Stimulated activated CD8-positive, alpha-beta memory T cell treated with anti-CD3 and anti-CD28 coated beads, Interleukin-7, amount 100 ng/mL, for 24 hours (primary cell): ENCODE measurements around the gene PAEP.
"Not testable (repeated sequence)": the region's sequence is repeated elsewhere in the genome, so short reads cannot be mapped to it uniquely, and the experiment has no call there.

Source experiments
- DNase-seq: peaks from one replicate; pipeline ENCODE4 v3.0.0-alpha.2; 2020; ENCODE audit warnings: low read depth

The PAEP gene

GRCh38 chr9:135561391-135562234, at the start of gene PAEP:
PAEP (plus strand) TSS chr9:135561756.
- no peak for DNase-seq

DNA sequence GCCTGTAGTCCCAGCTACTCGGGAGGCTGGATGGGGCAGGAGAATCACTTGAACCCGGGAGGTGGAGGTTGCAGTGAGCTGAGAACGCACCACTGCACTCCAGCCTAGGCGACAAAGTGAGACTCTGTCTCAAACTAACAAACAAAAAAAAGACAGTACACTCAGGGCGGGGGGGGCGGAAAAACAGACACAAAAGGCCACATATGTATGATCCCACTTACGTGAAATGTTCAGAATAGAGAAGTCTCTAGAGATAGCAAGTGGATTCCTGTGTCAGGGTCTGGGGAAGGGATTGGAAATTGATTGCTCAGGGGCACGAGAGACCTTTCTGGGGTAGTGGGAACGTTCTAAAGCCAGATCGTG, 49.3 kb upstream of the PAEP start:
- DNase-seq: no peak

DNA sequence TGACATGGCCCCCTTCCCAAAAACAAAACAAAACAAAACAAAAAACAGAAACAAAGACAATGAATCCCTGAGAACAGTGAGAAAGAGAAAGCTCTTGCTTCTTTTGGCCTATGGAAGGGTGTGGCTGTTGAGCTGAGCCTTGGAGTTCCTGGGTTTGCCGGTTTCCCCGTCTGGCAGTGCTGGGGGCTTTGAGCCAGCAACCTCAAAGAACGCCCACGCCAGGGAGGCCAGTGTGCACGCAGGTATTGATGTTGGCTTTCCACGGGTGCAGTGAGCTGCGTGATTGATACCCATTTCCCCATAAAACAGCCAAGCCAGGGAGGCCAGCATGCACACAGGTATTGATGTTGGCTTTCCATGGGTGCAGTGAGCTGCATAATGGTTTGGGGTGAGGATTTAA, 48.7 kb upstream of the PAEP start:
- DNase-seq: no peak

DNA sequence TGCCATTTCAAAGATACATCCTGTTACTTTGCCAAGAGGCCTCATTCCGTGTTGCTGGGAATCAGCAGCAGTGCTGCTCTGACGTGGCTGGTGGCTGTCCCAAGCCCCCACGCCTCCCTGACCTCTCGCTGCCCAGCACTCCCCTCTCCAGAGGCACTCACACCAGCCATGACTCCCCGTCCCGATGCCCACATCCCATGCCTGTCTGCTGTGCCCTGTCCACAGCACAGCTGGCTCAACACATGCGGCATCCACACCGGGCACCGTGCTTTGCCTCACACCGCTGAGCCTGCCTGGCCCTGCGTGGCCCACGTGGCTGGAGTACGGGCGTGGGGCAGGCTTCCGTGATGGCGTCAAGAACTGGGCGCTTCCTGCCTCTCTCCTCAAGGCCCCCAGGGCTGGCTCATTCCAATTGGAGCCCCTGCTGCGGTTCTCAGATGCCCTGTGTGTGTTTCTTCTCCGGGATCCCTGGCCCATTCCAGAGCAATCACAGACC, 48.2 kb upstream of the PAEP start:
- DNase-seq: no peak

GRCh38 chr9:135513906-135514305, 47.6 kb upstream of the PAEP start:
- not testable (repeated sequence) for DNase-seq

GRCh38 chr9:135514342-135515082, 47.0 kb upstream of the PAEP start:
- DNase-seq: no peak

GRCh38 chr9:135515083-135515951, 46.2 kb upstream of the PAEP start:
- DNase-seq: no peak

- no peak for DNase-seq
Observed at GRCh38 chr9:135516132-135516860, 45.3 kb upstream of the PAEP start.

- DNase-seq: no peak
Observed at GRCh38 chr9:135517407-135517822, 44.1 kb upstream of the PAEP start.

DNA sequence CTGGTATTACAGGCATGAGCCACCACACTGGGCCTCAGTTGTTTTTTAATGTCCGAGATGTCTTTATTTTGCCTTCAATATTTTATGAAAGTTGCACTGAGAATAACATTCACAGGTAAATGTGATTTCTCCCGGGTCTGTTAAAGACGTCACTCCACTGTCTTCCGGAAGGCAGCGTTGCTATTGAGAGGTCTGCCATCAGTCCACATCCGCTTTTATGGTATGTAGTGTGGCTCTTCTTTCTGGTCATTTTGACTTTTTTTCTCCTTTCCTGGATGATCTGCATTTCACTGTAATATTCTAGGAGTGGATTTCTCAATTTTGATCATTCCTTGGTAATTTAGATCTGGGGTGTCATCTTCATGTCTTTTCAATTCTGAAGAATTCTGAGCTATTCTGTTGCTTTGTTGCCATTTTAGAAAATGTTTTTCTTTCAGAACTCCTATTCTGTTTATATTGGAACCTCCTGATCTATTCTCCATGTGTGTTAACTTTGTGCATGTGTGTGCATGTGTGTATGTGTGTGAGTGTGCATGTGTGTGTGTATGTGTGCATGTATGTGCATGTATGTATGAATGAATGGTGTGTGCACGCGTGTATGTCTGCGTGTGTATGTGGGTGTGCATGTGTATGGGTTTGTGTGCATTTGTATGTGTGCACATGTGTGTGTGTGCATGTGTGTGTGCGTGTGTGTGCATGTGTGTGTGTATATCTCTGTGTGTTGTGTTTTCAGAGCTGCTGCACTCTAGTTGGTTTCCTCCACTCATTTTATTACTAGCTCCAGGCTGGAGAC, 42.2 kb upstream of the PAEP start:
- DNase-seq: no peak

- no peak for DNase-seq
Observed at GRCh38 chr9:135520916-135521607, 40.5 kb upstream of the PAEP start, which contains the start of gene LCN1. LCN1 (plus strand) TSS chr9:135521440; CDS start chr9:135521498, 58 bp downstream.

DNA sequence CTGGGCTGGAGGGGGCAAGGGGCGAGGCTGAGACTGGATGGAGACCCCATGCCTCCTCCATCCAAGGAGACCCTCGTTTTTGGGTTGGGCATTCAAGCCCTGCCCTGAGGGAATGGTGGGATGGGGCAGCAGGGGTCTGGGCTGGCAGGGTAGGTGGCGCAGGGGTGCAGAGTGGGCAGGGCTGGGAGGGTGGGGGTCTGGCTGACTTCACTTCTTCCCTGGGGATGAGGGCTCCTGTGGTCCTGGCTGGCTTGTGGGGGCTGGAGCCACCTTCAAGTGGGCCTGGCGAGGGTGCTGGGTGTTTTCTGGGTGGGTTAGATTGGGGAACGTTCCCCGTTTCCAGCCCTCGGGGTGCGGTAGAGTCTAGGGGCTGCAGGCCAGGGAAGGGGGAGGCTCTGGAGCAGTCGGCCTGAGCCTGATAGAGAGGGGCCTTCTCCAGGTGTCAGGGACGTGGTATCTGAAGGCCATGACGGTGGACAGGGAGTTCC, 39.9 kb upstream of the PAEP start:
- no peak for DNase-seq

GRCh38 chr9:135522137-135522877, 39.2 kb upstream of the PAEP start:
- no peak for DNase-seq

DNA sequence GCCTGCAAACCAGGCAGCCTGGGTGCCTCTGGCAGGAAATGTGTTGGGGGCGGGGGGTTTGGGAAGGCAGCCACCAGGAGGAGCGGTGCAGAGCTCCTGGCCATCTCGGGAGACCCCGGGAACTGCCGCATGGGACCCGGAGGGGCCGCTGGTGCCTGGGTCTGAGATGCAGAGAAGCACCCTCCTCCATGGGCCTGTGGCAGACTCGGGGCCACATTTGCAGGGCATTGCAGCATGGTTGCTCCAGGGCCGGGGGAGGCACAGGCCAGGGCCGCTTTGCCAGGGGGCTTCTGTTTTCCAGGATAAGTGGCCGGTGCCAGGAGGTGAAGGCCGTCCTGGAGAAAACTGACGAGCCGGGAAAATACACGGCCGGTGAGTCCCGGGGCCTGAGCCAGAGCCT, 38.6 kb upstream of the PAEP start:
- no peak for DNase-seq

DNA sequence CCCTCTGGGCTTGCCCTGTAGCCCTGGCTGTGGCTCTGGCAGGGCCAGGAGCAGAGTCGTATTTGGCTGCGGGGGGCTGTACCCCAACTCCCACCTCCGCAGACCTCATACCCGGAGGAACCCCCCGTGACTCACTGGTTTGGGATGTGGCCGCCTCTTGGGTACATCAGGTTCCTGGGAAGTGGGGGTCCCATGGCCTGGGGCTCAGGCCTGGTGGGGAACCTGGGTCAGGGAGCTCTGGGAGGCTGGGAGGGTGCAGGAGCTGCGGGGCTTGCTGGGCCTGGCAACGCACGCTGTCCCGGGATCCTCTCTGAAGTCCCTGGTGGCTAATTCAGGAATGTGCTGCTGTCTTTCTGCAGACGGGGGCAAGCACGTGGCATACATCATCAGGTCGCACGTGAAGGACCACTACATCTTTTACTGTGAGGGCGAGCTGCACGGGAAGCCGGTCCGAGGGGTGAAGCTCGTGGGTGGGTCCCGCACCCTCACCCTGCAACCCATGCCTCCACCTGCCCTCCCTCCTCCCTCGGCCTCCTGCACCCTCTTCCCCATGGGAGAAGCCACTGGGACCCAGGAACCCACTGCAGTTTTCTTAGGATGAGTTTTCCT, 37.9 kb upstream of the PAEP start:
- no peak for DNase-seq

DNA sequence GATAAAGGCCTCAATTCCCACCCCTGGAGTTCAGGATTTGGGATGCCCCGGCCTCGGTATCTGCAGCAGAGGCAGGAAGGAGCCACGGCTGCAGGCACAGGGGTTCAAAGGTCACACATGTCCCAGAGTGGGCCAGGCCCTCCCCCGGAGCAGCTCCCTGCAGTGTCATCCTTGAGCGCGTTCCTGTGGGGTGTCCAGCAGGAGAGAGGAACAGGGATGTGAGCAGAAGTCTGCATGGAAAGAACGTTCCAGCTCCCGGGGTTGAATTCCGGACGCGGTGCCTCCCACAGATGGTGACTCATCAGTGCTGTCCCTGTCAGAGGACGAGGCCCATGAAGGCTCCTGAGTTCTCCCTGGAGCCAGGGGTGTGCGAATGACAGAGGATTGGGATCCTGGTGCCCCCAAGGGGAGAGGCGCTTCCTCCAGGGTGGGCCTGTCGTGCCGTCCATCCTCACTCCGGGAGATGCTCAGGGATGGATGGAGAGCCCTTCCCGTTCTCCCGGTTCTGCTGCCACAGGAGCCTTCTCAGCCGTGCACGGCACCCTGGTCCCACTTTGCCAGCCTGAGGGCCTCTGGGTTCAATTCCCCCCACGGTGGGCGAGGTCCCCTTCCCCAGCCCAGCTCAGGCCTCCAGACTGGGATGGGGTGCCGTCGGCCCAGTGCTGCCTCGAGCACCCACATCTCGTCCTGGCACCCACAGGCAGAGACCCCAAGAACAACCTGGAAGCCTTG, 37.3 kb upstream of the PAEP start:
- no peak for DNase-seq

DNA sequence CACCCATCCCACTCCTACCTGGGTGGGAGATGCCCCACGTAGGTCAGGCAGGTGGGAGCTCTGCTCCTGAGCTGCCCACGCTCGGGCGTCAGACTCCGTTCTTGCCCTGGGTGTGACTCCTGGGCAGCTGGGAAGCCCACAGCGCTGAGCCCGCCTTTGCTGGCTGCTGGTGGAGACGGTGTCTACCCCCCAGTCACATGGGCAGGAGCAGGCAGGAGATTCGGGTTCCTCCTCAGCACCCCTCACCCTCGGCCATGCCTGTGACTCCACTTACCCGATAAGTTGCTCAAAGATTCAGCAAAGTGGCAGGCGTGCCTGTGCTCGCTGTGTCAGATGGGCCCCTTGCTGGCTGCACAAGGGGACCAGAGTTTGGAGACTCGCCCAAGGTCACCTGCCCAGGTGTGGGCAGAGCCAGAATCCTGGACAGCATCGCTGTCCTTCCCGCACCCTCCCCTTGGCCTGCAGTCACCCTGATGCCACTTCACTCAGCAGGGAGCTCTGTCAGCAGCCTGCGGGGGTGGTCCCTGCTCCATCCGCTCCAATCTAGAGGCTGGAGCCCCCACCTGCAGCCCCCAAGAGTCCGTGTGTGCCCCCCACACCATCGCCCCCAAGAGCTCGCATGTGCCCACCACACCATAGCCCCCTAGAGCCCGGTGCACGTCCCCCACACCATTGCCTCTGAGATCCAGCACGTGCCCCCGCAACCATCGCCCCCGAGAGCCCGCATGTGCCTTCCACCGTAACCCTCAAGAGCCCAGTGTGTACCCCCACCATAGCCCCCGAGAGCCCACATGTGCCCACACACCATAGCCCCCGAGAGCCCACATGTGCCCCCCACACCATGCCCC, 36.1 kb upstream of the PAEP start:
- no peak for DNase-seq
